Erythroblast (primary cell): Measurements from ENCODE around the gene PARP16.

ENCODE experiments used
- GATA1 ChIP-seq: IDR thresholded peaks from 2 replicates; pipeline ENCODE4 v1.6.1; 2011; ENCODE audit warnings: low read depth, mild to moderate bottlenecking, control low read depth, low read length, moderate library complexity
- POLR2A ChIP-seq: IDR thresholded peaks from 2 replicates; pipeline ENCODE4 v1.6.1; 2011; ENCODE audit warnings: mild to moderate bottlenecking, low read length

DNA sequence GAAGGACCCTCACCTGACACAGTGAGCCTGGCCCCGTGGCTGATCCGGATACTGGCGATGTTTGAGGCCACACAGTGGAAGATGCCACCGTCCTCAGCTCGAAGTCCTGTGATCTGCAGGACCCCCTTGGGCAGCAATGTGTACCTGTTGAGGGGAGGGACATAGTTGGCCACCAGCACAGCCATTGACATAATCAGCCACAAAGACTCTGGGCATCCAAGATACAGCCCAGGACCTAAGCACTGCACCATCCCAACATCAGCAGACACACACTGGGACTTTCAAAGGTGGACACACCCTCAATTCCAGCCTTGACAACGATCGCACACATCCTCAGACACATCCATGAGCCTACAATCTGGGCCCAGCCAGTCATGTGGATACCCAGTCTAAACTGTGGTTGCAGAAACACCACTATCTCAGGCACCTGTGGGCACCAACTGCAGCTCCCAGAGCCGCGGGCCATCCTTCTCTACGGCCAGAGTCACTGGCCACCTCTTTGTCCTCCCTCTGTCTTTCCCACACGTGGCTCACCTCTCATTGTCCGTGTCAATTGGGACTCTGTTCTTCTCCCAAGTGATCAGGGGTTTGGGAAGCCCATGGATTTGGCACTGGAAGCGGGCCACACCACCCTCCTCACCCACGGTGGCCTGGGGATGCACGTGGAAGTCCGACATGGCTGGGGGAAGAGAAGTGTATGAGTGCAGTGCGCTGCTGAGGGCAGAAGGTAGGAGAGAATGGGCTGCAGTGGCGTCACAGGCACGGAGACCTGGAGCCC, 48.8 kb upstream of the PARP16 start:
- TF ChIP-seq POLR2A (no peak), GATA1 (no peak)
